Muscle of leg (tissue), 11 donors: ENCODE data around the gene PLA2G2D. TPM values are rescaled to one million over a fixed set of nuclear protein-coding genes. Genes with fewer than 3 reads are reported as not detected.

Experiments
- DNase-seq: peaks from one replicate; pipeline ENCODE4 v3.0.0; 2013
- H3K27ac ChIP-seq: one replicate; pipeline ENCODE4 v1.5.1; 2013; ENCODE audit warnings: mild to moderate bottlenecking, low read length, control low read depth
- H3K27me3 ChIP-seq: one replicate; pipeline ENCODE4 v1.6.1; 2013; ENCODE audit warnings: low read length; ENCODE audit not compliant: control insufficient read depth, insufficient read depth
- H3K36me3 ChIP-seq: one replicate; pipeline ENCODE4 v1.6.1; 2013; ENCODE audit warnings: low read length; ENCODE audit not compliant: control insufficient read depth, insufficient read depth
- H3K4me1 ChIP-seq: one replicate; pipeline ENCODE4 v1.6.1; 2013; ENCODE audit warnings: low read length; ENCODE audit not compliant: control insufficient read depth, insufficient read depth
- H3K4me3 ChIP-seq: one replicate; pipeline ENCODE4 v1.5.1; 2013; ENCODE audit warnings: low read length, control low read depth
- H3K9me3 ChIP-seq: replicated peaks from 2 replicates; pipeline ENCODE4 v1.6.1; 2013; ENCODE audit warnings: low read depth, low read length; ENCODE audit not compliant: control insufficient read depth
- whole genome bisulfite sequencing: methylation state at CpG from one replicate; pipeline ENCODE4 v1.1.5; 2013; ENCODE audit warnings: missing lambda C conversion rate; ENCODE audit not compliant: insufficient coverage; 5-methylcytosine and 5-hydroxymethylcytosine counted together
- polyA plus RNA-seq, 8 donors: library from polyadenylated mRNA; unstranded; fragments of 120-200 nt; gene quantifications; one replicate each; pipeline versions ENCODE4 v1.2.1 to v1.2.3, GENCODE V29; 2013; ENCODE audit warnings: inconsistent platforms in 1 of 8, low replicate concordance in 1 of 8; ENCODE audit not compliant: insufficient read length in 8 of 8, insufficient read depth in 1 of 8
- total RNA-seq: library from RNA; stranded (reverse); fragments of 120-200 nt; gene quantifications from one replicate; pipeline ENCODE4 v1.2.4, GENCODE V29; 2013

The PLA2G2D gene
- total and polyA plus RNA-seq, 9 donors = 0.05 TPM; not detected in 8

GRCh38 chr1:20153000-20153418, 33.7 kb upstream of the PLA2G2D start:
- 36% methylated on average over 6 of the region's 6 CpGs for WGBS
- peak; percentile 68 for DNase-seq
- peaks cover 9% of the 10 kb centered on the region for H3K27me3 ChIP-seq
- no peak overlapping the region for H3K4me3 ChIP-seq
- H3K27ac ChIP-seq = peak overlapping the region; percentile 47
- H3K36me3 ChIP-seq = no peaks in the 10 kb centered on the region
- H3K4me1 ChIP-seq = peaks cover 15% of the 10 kb centered on the region
- no peaks in the 10 kb centered on the region for H3K9me3 ChIP-seq

GRCh38 chr1:20152599-20152930, 33.2 kb upstream of the PLA2G2D start:
- no peaks in the 10 kb centered on the region for H3K9me3 ChIP-seq
- H3K4me1 ChIP-seq = peaks cover 15% of the 10 kb centered on the region
- H3K27me3 ChIP-seq = peaks cover 9% of the 10 kb centered on the region
- WGBS = 35% methylated on average over 5 of the region's 7 CpGs
- H3K4me3 ChIP-seq = no peak overlapping the region
- H3K36me3 ChIP-seq = no peaks in the 10 kb centered on the region
- no peak overlapping the region for H3K27ac ChIP-seq
- DNase-seq = no peak

- H3K27me3 ChIP-seq = peaks cover 9% of the 10 kb centered on the region
- DNase-seq = peak; percentile 78
- H3K36me3 ChIP-seq = no peaks in the 10 kb centered on the region
- H3K9me3 ChIP-seq = no peaks in the 10 kb centered on the region
- peaks cover 15% of the 10 kb centered on the region for H3K4me1 ChIP-seq
- peak overlapping the region; percentile 14 for H3K4me3 ChIP-seq
- 11% methylated on average over 20 of the region's 29 CpGs for WGBS
- no peak overlapping the region for H3K27ac ChIP-seq
These were observed 32.7 kb upstream of the PLA2G2D start for GRCh38 chr1:20151906-20152598.

GRCh38 chr1:20150969-20151368, 31.6 kb upstream of the PLA2G2D start:
- Histone ChIP-seq H3K4me1 (peaks cover 15% of the 10 kb centered on the region), H3K4me3 (no peak overlapping the region), H3K36me3 (no peaks in the 10 kb centered on the region), H3K9me3 (no peaks in the 10 kb centered on the region), H3K27ac (no peak overlapping the region), H3K27me3 (peaks cover 9% of the 10 kb centered on the region)
- 90% methylated on average over 3 of the region's 6 CpGs for WGBS
- DNase-seq = no peak

GRCh38 chr1:20150326-20150705, 31.0 kb upstream of the PLA2G2D start:
- peaks cover 15% of the 10 kb centered on the region for H3K4me1 ChIP-seq
- no peaks in the 10 kb centered on the region for H3K9me3 ChIP-seq
- H3K27ac ChIP-seq = no peak overlapping the region
- WGBS = 80% methylated on average over 4 of the region's 8 CpGs
- no peaks in the 10 kb centered on the region for H3K36me3 ChIP-seq
- no peak overlapping the region for H3K4me3 ChIP-seq
- no peak for DNase-seq
- peaks cover 9% of the 10 kb centered on the region for H3K27me3 ChIP-seq

GRCh38 chr1:20149601-20150325, 30.4 kb upstream of the PLA2G2D start:
- 73% methylated on average over 23 of the region's 27 CpGs for WGBS
- Histone ChIP-seq H3K36me3 (no peaks in the 10 kb centered on the region), H3K9me3 (no peaks in the 10 kb centered on the region), H3K27ac (no peak overlapping the region), H3K4me1 (peaks cover 15% of the 10 kb centered on the region), H3K4me3 (no peak overlapping the region), H3K27me3 (peaks cover 9% of the 10 kb centered on the region)
- DNase-seq = no peak

GRCh38 chr1:20148571-20149500, 29.5 kb upstream of the PLA2G2D start:
- H3K4me1 ChIP-seq = peaks cover 15% of the 10 kb centered on the region
- no peak overlapping the region for H3K27ac ChIP-seq
- no peaks in the 10 kb centered on the region for H3K36me3 ChIP-seq
- 54% methylated on average over 11 of the region's 13 CpGs for WGBS
- no peaks in the 10 kb centered on the region for H3K9me3 ChIP-seq
- no peak for DNase-seq
- H3K4me3 ChIP-seq = no peak overlapping the region
- peaks cover 9% of the 10 kb centered on the region for H3K27me3 ChIP-seq

- Histone ChIP-seq H3K36me3 (no peaks in the 10 kb centered on the region), H3K27ac (no peak overlapping the region), H3K4me3 (no peak overlapping the region), H3K4me1 (peaks cover 13% of the 10 kb centered on the region), H3K27me3 (peaks cover 9% of the 10 kb centered on the region), H3K9me3 (no peaks in the 10 kb centered on the region)
- WGBS = 48% methylated on average over 9 of the region's 13 CpGs
- no peak for DNase-seq
These were observed 28.7 kb upstream of the PLA2G2D start for GRCh38 chr1:20147846-20148570.

GRCh38 chr1:20143734-20144565, 24.6 kb upstream of the PLA2G2D start:
- no peak for DNase-seq
- 62% methylated on average over 11 of the region's 13 CpGs for WGBS
- H3K9me3 ChIP-seq = no peaks in the 10 kb centered on the region
- H3K27ac ChIP-seq = no peak overlapping the region
- H3K4me3 ChIP-seq = no peak overlapping the region
- H3K27me3 ChIP-seq = peaks cover 6% of the 10 kb centered on the region
- no peaks in the 10 kb centered on the region for H3K4me1 ChIP-seq
- H3K36me3 ChIP-seq = no peaks in the 10 kb centered on the region
